ENCODE data around the gene POLR3K.
A peak's percentile ranks its signal among the peaks of the same experiment; 100 is the strongest.

Gene POLR3K

GRCh38 chr16:74051-74746, 20.8 kb upstream of the POLR3K start:
- H3K4me3 ChIP-seq (ENCODE audit: low read depth, low read length), result no peak overlapping the region
- TF ChIP-seq MYC (IDR thresholded peaks at IDR 0.05; ENCODE audit: low read depth, low read length) (no peak), POLR2A (IDR thresholded peaks at IDR 0.05; ENCODE audit: extremely low read depth, insufficient read length) (no peak), MAX (IDR thresholded peaks at IDR 0.05; ENCODE audit: low read depth, low read length) (no peak)
- no peak for DNase-seq (ENCODE audit: low read depth)

- DNase-seq (ENCODE audit: low read depth), result peak; percentile 46
These were observed 19.4 kb upstream of the POLR3K start, which contains the start of gene RHBDF1 for GRCh38 chr16:72561-73548. Gene RHBDF1 (minus strand): TSS chr16:72631. CDS start chr16:65015, 7,616 bp downstream.

GRCh38 chr16:71540-72401, 18.4 kb upstream of the POLR3K start:
- no peak for TF ChIP-seq MAX (IDR thresholded peaks at IDR 0.05; ENCODE audit: low read depth, low read length)
- TF ChIP-seq CTCF (IDR thresholded peaks at IDR 0.05; ENCODE audit: low read depth, low read length), result no peak
- TF ChIP-seq POLR2A (IDR thresholded peaks at IDR 0.05; ENCODE audit: extremely low read depth, insufficient read length), result no peak
- TF ChIP-seq MYC (IDR thresholded peaks at IDR 0.05; ENCODE audit: low read depth, low read length), result no peak
- H3K4me3 ChIP-seq (ENCODE audit: low read depth, low read length), result no peak overlapping the region
- no peak for DNase-seq (ENCODE audit: low read depth)

More at GRCh38 chr16:72561-73548, 19.4 kb upstream of the POLR3K start, which contains the start of gene RHBDF1:
- no peak within 1 kb of the TSS for H3K4me3 ChIP-seq (ENCODE audit: low read depth, low read length)
- TF ChIP-seq MAX (IDR thresholded peaks at IDR 0.05; ENCODE audit: low read depth, low read length) (no peak), POLR2A (IDR thresholded peaks at IDR 0.05; ENCODE audit: extremely low read depth, insufficient read length) (no peak), CTCF (IDR thresholded peaks at IDR 0.05; ENCODE audit: low read depth, low read length) (no peak), MYC (IDR thresholded peaks at IDR 0.05; ENCODE audit: low read depth, low read length) (no peak)

GRCh38 chr16:71210-71539, 17.8 kb upstream of the POLR3K start:
- DNase-seq (ENCODE audit: low read depth), result no peak
- TF ChIP-seq CTCF (IDR thresholded peaks at IDR 0.05; ENCODE audit: low read depth, low read length) (no peak), POLR2A (IDR thresholded peaks at IDR 0.05; ENCODE audit: extremely low read depth, insufficient read length) (no peak), MYC (IDR thresholded peaks at IDR 0.05; ENCODE audit: low read depth, low read length) (no peak), MAX (IDR thresholded peaks at IDR 0.05; ENCODE audit: low read depth, low read length) (no peak)
- H3K4me3 ChIP-seq (ENCODE audit: low read depth, low read length), result no peak overlapping the region

GRCh38 chr16:69181-69580, 15.8 kb upstream of the POLR3K start:
- no peak for DNase-seq (ENCODE audit: low read depth)
- TF ChIP-seq CTCF (IDR thresholded peaks at IDR 0.05; ENCODE audit: low read depth, low read length) (no peak), MYC (IDR thresholded peaks at IDR 0.05; ENCODE audit: low read depth, low read length) (no peak), MAX (IDR thresholded peaks at IDR 0.05; ENCODE audit: low read depth, low read length) (no peak), POLR2A (IDR thresholded peaks at IDR 0.05; ENCODE audit: extremely low read depth, insufficient read length) (no peak)

More at GRCh38 chr16:69181-69580, 15.8 kb upstream of the POLR3K start:
- H3K4me3 ChIP-seq (ENCODE audit: low read depth, low read length), result no peak overlapping the region

All from NB4 (cell line).